ENCODE measurements around the gene POU2F2.

The POU2F2 gene

DNA sequence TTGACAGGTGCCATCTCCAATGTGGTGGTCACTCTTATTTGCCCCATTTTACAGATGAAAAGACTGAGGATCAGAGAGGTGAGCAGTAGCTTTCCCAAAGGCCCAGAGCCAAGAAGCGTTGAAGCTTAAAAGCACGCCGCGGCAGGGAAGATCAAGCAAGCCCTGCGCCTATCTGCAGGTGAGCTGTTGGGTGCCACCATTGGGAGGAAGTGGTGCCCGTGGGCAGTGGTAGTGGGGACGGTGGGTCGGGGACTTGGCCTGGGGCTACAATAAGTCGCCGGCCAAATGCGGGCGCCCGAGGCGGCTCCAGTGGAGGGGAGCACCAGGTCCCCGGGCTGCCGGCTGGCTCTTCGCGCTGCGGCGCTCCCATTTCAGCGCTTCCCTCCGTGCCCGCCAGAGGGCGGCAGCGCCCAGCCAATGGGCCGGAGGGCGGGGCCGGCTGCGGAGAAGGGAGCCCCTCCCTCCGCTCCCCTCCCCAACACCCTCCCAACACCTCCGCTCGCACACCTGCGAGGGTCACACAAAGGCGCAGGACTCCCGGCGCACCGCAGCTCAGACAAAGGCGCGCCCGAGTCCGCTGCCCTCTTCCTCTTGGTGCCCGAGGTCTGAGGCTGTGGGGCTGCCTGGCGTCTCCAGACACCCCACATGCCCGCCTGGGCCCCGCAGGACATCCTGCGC is 744 bp upstream of the POU2F2 start:
- no peak for FAIRE-seq
- peak; percentile 83 for DNase-seq (ENCODE audit: insufficient read length, low spot score)
- TF ChIP-seq, protein P1, sequence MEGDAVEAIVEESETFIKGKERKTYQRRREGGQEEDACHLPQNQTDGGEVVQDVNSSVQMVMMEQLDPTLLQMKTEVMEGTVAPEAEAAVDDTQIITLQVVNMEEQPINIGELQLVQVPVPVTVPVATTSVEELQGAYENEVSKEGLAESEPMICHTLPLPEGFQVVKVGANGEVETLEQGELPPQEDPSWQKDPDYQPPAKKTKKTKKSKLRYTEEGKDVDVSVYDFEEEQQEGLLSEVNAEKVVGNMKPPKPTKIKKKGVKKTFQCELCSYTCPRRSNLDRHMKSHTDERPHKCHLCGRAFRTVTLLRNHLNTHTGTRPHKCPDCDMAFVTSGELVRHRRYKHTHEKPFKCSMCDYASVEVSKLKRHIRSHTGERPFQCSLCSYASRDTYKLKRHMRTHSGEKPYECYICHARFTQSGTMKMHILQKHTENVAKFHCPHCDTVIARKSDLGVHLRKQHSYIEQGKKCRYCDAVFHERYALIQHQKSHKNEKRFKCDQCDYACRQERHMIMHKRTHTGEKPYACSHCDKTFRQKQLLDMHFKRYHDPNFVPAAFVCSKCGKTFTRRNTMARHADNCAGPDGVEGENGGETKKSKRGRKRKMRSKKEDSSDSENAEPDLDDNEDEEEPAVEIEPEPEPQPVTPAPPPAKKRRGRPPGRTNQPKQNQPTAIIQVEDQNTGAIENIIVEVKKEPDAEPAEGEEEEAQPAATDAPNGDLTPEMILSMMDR (IDR thresholded peaks at IDR 0.05; ENCODE audit: insufficient read depth, missing control alignments) = peak; percentile 75

DNA sequence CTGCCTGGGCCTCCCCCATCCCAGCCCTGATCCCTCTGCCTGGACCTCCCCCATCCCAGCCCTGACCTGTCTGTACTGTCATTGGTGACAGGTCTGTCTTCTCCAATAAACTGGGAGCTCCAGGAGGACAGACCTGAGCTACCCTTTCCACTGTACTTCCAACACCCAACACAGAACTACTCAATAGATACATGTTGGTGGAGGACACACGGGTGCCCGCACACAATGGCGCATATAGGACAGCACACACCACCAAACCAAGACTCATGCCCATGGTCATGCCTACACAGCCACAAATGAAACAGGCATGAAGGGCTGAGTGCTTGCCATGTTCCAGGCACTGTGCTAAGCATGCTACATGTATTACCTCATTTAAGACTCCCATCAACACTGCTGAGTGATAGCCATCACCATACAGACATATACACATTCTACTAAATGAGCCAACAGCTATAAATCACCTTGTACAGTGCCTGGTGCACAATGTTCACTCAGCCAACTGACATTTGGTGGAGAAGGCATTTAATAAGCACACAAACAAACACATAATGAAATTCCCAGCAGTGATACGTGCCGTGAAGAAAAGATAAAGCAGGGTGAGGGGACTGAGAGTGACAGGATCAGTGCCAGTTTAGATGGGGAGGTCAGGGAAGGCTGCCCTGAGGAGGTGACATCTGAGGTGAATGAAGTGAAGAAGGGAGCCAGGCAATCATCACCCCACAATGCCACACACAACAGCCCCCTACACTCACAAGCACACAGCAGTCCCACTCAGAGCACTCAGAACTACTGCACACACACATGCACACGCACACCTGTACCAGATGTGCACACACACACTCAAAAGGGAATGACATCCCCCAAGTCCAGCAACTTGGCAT is 857 bp downstream of the POU2F2 start:
- TF ChIP-seq, protein P1 (IDR thresholded peaks at IDR 0.05; ENCODE audit: insufficient read depth, missing control alignments) = no peak
- DNase-seq (ENCODE audit: insufficient read length, low spot score) (no peak), FAIRE-seq (no peak)

DNA sequence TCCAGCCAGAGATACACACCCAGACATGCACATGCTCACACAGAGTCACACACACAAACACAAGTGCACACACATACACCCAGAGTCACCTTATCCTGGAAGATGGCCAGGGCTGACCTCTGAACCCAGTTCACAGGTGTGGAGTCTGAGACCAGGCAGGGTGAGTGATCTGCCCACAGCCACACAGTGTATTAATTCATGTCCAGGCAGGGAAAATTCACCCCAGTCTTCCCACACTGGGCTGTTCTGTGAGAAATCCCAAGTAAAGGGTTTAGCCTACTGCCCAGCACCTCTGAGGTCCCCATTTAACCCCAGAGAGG is 2.0 kb downstream of the POU2F2 start:
- FAIRE-seq = no peak
- DNase-seq (ENCODE audit: insufficient read length, low spot score) = no peak
- TF ChIP-seq, protein P1 (IDR thresholded peaks at IDR 0.05; ENCODE audit: insufficient read depth, missing control alignments) = no peak

DNA sequence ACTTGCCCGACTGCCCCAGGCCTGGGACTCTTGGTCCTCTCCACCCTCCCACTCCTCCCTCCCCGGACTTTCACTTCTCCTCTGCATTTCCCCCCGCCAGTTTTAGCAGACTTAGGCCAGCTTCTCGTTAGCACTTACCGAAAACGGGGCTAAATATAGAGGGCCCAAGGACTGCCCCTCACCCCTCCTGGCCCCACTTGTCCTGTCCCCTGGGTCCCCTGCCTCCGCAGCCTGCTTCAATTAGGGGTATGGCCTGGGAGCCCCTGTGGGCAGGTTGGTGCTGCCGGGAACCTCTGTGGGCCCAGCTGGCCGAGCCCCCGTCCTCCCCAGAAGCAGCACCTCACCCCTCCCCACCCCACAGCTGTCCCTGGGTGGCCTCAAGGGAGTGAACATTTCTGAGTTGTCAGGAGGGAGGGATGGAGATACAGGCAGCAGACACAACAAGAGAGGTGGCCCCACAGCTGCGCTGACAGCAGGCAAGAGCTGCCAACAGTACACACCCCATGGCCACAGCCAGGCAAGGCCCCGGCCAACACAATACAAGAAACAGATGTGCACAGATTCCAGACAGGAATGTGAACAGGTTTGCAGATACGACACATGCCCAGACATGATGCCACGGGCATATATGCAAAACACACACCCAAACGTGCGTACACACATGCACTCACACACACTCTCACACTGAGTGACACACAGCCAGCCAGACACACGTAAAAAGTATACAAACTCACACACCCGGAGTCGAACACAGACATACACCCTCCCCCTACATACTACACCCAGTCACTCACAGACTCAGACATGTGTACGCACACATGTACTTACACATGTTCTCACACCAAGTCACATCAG is 2.6 kb downstream of the POU2F2 start:
- TF ChIP-seq, protein P1 (IDR thresholded peaks at IDR 0.05; ENCODE audit: insufficient read depth, missing control alignments) = no peak
- peak; percentile 29 for FAIRE-seq

DNA sequence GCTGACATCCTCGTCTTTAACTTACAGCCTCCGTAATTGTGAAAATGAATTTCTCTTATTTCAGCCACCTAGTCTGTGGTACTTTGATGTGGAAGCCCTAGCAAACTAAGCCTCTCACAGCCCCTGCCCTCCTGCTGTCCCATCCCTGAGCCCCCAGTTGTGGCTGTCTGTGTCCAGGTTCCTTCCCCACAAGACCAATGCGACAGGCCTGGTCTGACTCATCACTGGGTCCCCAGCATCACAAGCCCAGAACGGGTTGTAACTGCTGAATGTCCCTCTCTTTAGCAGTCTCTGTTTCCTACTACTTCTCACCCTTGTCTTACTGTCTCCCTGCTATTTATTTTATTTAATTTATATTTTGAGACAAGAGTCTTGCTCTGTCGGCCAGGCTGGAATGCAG is 5.7 kb downstream of the POU2F2 start:
- DNase-seq (ENCODE audit: insufficient read length, low spot score) (no peak), FAIRE-seq (no peak)
- TF ChIP-seq, protein P1 (IDR thresholded peaks at IDR 0.05; ENCODE audit: insufficient read depth, missing control alignments) = no peak

More for the DNA sequence above, 2.6 kb downstream of the POU2F2 start:
- DNase-seq (ENCODE audit: insufficient read length, low spot score) = no peak

DNA sequence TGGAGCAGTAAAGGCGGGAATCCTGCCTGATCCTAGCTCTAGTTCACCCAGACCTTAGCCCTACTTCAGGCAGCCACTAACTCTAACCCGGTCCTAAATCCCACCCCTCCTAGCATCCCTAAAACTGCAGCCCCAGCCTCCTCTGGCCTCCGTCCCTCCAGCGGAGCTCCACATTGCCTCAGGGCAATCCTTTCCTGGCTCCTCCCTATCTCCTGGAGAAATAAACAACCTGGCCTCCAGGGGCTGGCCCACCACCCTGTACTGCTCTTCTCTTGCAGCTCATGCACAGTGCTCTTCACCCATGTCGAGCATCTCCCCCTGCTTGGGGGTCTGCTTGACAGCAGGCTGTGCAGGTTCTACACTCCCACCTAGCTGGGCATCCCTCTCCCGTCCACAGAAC is 6.7 kb downstream of the POU2F2 start:
- no peak for DNase-seq (ENCODE audit: insufficient read length, low spot score)
- no peak for FAIRE-seq
- TF ChIP-seq, protein P1 (IDR thresholded peaks at IDR 0.05; ENCODE audit: insufficient read depth, missing control alignments) = no peak

All from D721Med (cell line).